GM18520 (cell line): ENCODE results near the gene FABP3.

ENCODE experiments used
- ATAC-seq: cut with Tn5 transposase; IDR thresholded peaks from one replicate; pipeline ENCODE4 v1.9.1; 2021; ENCODE audit not compliant: unreplicated experiment

The FABP3 gene

GRCh38 chr1:31324992-31325391, 47.9 kb downstream of the FABP3 start:
- ATAC-seq = no peak

- no peak for ATAC-seq
These were observed 48.8 kb downstream of the FABP3 start for GRCh38 chr1:31324093-31324492.

GRCh38 chr1:31318146-31318545, 54.7 kb downstream of the FABP3 start:
- ATAC-seq = no peak

- no peak for ATAC-seq
These were observed 57.0 kb downstream of the FABP3 start for GRCh38 chr1:31315902-31316301.
